ENCODE measurements around the gene FBXO21. TPM values are rescaled to one million over a fixed set of nuclear protein-coding genes. Genes with fewer than 3 reads are reported as not detected.

Gene FBXO21
- total RNA-seq, 1 donor from 2014 or later = 32.0 TPM

DNA sequence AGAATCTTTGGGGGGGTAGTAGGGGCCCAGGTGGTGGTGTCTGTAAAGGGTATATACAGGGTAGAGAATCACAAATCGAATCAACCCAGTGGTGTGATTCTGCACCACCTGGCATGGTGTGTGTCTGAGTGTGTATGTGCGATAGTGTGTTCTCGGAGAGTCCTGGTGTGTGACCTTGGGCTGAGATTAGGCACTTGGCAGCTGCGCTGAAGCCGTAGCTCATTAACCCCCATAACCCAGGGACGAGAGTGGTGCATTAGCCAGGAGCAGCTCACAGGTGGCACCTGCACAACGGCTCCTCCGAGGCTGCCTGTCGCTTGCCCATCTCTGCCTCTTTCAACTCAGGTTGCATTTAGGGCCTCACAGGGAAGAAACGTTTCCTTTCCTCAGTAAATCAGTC, 75.5 kb downstream of the FBXO21 start:
- DNase-seq (ENCODE audit: low read depth) (no peak), FAIRE-seq (no peak)
- peaks cover 3% of the 10 kb centered on the region for H3K9me3 Mint-ChIP-seq (ENCODE audit: unreplicated experiment)
- Histone ChIP-seq H4K20me1 (ENCODE audit: insufficient read depth, low read length) (no peaks in the 10 kb centered on the region), H3K4me3 (ENCODE audit: insufficient read depth, low read depth, low read length) (no peak overlapping the region), H3K9me3 (ENCODE audit: insufficient read depth, low read depth, low read length) (no peaks in the 10 kb centered on the region), H3K79me2 (ENCODE audit: insufficient read depth, low read length) (no peaks in the 10 kb centered on the region), H3K27ac (ENCODE audit: low read depth, low read length) (no peak overlapping the region), H3K9ac (ENCODE audit: low read length) (no peak overlapping the region), H2AFZ (ENCODE audit: low read depth, low read length) (no peak overlapping the region), H3K36me3 (ENCODE audit: insufficient read depth, low read length) (no peaks in the 10 kb centered on the region), H3K27me3 (ENCODE audit: insufficient read depth, low read length) (no peaks in the 10 kb centered on the region), H3K4me2 (ENCODE audit: low read length) (no peak overlapping the region), H3K4me1 (ENCODE audit: insufficient read depth, low read length) (no peaks in the 10 kb centered on the region)
- no peak overlapping the region for H3K4me3 Mint-ChIP-seq (ENCODE audit: unreplicated experiment)
- TF ChIP-seq, protein P1, sequence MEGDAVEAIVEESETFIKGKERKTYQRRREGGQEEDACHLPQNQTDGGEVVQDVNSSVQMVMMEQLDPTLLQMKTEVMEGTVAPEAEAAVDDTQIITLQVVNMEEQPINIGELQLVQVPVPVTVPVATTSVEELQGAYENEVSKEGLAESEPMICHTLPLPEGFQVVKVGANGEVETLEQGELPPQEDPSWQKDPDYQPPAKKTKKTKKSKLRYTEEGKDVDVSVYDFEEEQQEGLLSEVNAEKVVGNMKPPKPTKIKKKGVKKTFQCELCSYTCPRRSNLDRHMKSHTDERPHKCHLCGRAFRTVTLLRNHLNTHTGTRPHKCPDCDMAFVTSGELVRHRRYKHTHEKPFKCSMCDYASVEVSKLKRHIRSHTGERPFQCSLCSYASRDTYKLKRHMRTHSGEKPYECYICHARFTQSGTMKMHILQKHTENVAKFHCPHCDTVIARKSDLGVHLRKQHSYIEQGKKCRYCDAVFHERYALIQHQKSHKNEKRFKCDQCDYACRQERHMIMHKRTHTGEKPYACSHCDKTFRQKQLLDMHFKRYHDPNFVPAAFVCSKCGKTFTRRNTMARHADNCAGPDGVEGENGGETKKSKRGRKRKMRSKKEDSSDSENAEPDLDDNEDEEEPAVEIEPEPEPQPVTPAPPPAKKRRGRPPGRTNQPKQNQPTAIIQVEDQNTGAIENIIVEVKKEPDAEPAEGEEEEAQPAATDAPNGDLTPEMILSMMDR (IDR thresholded peaks at IDR 0.05; ENCODE audit: insufficient read depth, low read depth, low read length) = no peak
- no peak for TF ChIP-seq EZH2 (IDR thresholded peaks at IDR 0.05; ENCODE audit: insufficient read depth, low read length)
- peaks cover 7% of the 10 kb centered on the region for H3K4me1 Mint-ChIP-seq (ENCODE audit: low read depth, unreplicated experiment)
- H3K27ac Mint-ChIP-seq (ENCODE audit: unreplicated experiment) = no peak overlapping the region
- peaks cover 11% of the 10 kb centered on the region for H3K27me3 Mint-ChIP-seq (ENCODE audit: low read depth, unreplicated experiment)
- H3K36me3 Mint-ChIP-seq (ENCODE audit: low read depth, unreplicated experiment) = no peaks in the 10 kb centered on the region

DNA sequence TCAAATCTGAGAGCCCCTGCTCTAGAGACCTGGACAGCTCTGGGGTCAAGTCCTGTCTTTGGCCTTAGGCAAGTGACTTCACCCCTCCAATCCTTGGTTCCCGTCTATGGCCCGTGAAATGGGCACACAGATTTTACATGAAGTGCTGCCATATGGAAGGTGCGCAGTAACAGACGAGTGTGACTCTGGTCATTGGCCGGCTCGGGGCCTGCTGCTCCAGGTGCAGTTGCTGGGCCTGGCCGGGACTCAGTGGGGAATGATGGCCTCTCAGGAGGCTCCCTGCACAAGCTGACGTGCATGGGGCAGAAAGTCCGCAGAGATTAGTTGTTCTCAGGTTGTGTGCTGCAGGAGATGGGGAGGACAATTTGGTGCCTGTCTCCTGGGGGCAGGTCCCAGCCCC, 77.0 kb downstream of the FBXO21 start:
- H3K4me3 Mint-ChIP-seq (ENCODE audit: unreplicated experiment) = no peak overlapping the region

More for the DNA sequence above, 77.0 kb downstream of the FBXO21 start:
- Histone ChIP-seq H3K79me2 (ENCODE audit: insufficient read depth, low read length) (no peaks in the 10 kb centered on the region), H4K20me1 (ENCODE audit: insufficient read depth, low read length) (no peaks in the 10 kb centered on the region), H3K4me1 (ENCODE audit: insufficient read depth, low read length) (no peaks in the 10 kb centered on the region), H3K9me3 (ENCODE audit: insufficient read depth, low read depth, low read length) (no peaks in the 10 kb centered on the region), H3K4me3 (ENCODE audit: insufficient read depth, low read depth, low read length) (no peak overlapping the region), H3K4me2 (ENCODE audit: low read length) (no peak overlapping the region), H2AFZ (ENCODE audit: low read depth, low read length) (no peak overlapping the region), H3K27ac (ENCODE audit: low read depth, low read length) (no peak overlapping the region), H3K9ac (ENCODE audit: low read length) (no peak overlapping the region), H3K27me3 (ENCODE audit: insufficient read depth, low read length) (no peaks in the 10 kb centered on the region), H3K36me3 (ENCODE audit: insufficient read depth, low read length) (no peaks in the 10 kb centered on the region)
- peaks cover 3% of the 10 kb centered on the region for H3K9me3 Mint-ChIP-seq (ENCODE audit: unreplicated experiment)
- H3K27ac Mint-ChIP-seq (ENCODE audit: unreplicated experiment) = no peak overlapping the region
- FAIRE-seq (no peak), DNase-seq (ENCODE audit: low read depth) (no peak)
- H3K4me1 Mint-ChIP-seq (ENCODE audit: low read depth, unreplicated experiment) = peaks cover 6% of the 10 kb centered on the region
- H3K36me3 Mint-ChIP-seq (ENCODE audit: low read depth, unreplicated experiment) = no peaks in the 10 kb centered on the region
- no peak for TF ChIP-seq EZH2 (IDR thresholded peaks at IDR 0.05; ENCODE audit: insufficient read depth, low read length)
- TF ChIP-seq, protein P1 (IDR thresholded peaks at IDR 0.05; ENCODE audit: insufficient read depth, low read depth, low read length) = no peak
- H3K27me3 Mint-ChIP-seq (ENCODE audit: low read depth, unreplicated experiment) = peaks cover 13% of the 10 kb centered on the region

Measured in astrocyte (in vitro differentiated cells and primary cell).